ENCODE data around the gene FAM227B.

GRCh38 chr15:49287481-49287880, 333.1 kb downstream of the FAM227B start:
- TF ChIP-seq CTCF (CRISPR knock-in tag; IDR thresholded peaks at IDR 0.05), result no peak
- TF ChIP-seq, protein P1, sequence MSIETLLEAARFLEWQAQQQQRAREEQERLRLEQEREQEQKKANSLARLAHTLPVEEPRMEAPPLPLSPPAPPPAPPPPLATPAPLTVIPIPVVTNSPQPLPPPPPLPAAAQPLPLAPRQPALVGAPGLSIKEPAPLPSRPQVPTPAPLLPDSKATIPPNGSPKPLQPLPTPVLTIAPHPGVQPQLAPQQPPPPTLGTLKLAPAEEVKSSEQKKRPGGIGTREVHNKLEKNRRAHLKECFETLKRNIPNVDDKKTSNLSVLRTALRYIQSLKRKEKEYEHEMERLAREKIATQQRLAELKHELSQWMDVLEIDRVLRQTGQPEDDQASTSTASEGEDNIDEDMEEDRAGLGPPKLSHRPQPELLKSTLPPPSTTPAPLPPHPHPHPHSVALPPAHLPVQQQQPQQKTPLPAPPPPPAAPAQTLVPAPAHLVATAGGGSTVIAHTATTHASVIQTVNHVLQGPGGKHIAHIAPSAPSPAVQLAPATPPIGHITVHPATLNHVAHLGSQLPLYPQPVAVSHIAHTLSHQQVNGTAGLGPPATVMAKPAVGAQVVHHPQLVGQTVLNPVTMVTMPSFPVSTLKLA (IDR thresholded peaks at IDR 0.05), result no peak

Data from HepG2 (cell line).